ENCODE measurements around the gene ZSWIM3. TPM values are rescaled to one million over a fixed set of nuclear protein-coding genes. Genes with fewer than 3 reads are reported as not detected.

ZSWIM3 gene
- total RNA-seq, 2 experiments from 2014 or later = 0.36 to 0.44 TPM

DNA sequence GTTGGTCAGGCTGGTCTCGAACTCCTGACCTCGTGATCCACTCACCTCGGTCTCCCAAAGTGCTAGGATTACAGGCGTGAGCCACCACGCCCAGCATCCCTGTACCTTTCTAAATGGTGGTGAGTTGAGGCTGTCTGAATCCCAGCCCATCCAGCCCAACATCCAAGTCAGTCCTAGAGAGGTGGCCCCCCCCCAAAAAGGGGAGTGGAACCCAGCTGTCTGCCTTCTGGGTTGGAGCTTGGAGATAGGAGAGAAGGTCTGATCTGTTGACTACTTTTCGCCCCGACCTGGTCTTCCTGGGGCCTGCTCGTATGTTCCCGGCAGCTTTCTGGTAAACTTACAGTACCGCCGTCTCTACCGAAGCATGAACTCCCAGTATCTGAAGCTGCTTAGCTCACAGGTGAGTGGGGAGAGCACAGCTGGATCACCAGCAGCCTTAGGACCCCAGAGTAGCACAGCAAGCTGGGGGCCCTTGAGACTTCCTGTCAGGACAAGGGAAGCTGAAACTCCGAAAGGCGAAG lies 39.3 kb downstream of the ZSWIM3 start:
- Histone ChIP-seq H3K4me1 (ENCODE audit: insufficient read depth, low read length) (peaks cover 34% of the 10 kb centered on the region), H3K36me3 (ENCODE audit: insufficient read depth, low read length) (peaks cover 54% of the 10 kb centered on the region), H3K4me3 (ENCODE audit: low read length) (no peak overlapping the region), H3K9me3 (ENCODE audit: control insufficient read depth in 1 of 2, insufficient read depth in 1 of 2, low read length in 2 of 2) (no peaks in the 10 kb centered on the region), H3K27ac (ENCODE audit: low read depth in 1 of 2, low read length in 2 of 2) (no peak overlapping the region), H3K27me3 (ENCODE audit: control insufficient read depth in 1 of 2, insufficient read depth in 2 of 2, low read length in 2 of 2) (no peaks in the 10 kb centered on the region)
- no peaks in the 10 kb centered on the region for H3K9me3 Mint-ChIP-seq
- no peak overlapping the region for H3K4me3 Mint-ChIP-seq
- ATAC-seq (ENCODE audit: poor library complexity) (no peak), DNase-seq (no peak)
- intact Hi-C loops (cut with DNase I, micrococcal nuclease) = no loop called here
- H3K36me3 Mint-ChIP-seq (ENCODE audit: low read depth) = peaks cover 38% of the 10 kb centered on the region
- no peak overlapping the region for H3K27ac Mint-ChIP-seq
- H3K4me1 Mint-ChIP-seq (ENCODE audit: low read depth) = peaks cover 21% of the 10 kb centered on the region
- POLR2A ChIA-PET = no interaction called here
- CTCF ChIA-PET = no interaction called here
- H3K27me3 Mint-ChIP-seq = no peaks in the 10 kb centered on the region
- TF ChIP-seq CTCF (IDR thresholded peaks at IDR 0.05) = no peak

- H3K27me3 Mint-ChIP-seq = no peaks in the 10 kb centered on the region
- no peak for DNase-seq
- peaks cover 38% of the 10 kb centered on the region for H3K36me3 Mint-ChIP-seq (ENCODE audit: low read depth)
- Histone ChIP-seq H3K4me1 (ENCODE audit: insufficient read depth, low read length) (peaks cover 28% of the 10 kb centered on the region), H3K36me3 (ENCODE audit: insufficient read depth, low read length) (peaks cover 54% of the 10 kb centered on the region), H3K4me3 (ENCODE audit: low read length) (no peak overlapping the region), H3K27me3 (ENCODE audit: control insufficient read depth in 1 of 2, insufficient read depth in 2 of 2, low read length in 2 of 2) (no peaks in the 10 kb centered on the region), H3K9me3 (ENCODE audit: control insufficient read depth in 1 of 2, insufficient read depth in 1 of 2, low read length in 2 of 2) (no peaks in the 10 kb centered on the region), H3K27ac (ENCODE audit: low read depth in 1 of 2, low read length in 2 of 2) (no peak overlapping the region)
- H3K4me3 Mint-ChIP-seq = no peak overlapping the region
- no peak overlapping the region for H3K27ac Mint-ChIP-seq
- peaks cover 15% of the 10 kb centered on the region for H3K4me1 Mint-ChIP-seq (ENCODE audit: low read depth)
- H3K9me3 Mint-ChIP-seq = no peaks in the 10 kb centered on the region
- ChIA-PET POLR2A (no interaction called here), CTCF (no interaction called here)
- no peak for TF ChIP-seq CTCF (IDR thresholded peaks at IDR 0.05)
- ATAC-seq (ENCODE audit: poor library complexity) = no peak
- intact Hi-C loops (cut with DNase I, micrococcal nuclease) = no loop called here
Observed at GRCh38 chr20:45897289-45897688, 39.9 kb downstream of the ZSWIM3 start.

GRCh38 chr20:45897692-45898091 lies 40.3 kb downstream of the ZSWIM3 start:
- H3K27ac Mint-ChIP-seq = no peak overlapping the region
- CTCF ChIA-PET = no interaction called here

More at GRCh38 chr20:45897692-45898091, 40.3 kb downstream of the ZSWIM3 start:
- H3K9me3 Mint-ChIP-seq = no peaks in the 10 kb centered on the region
- no peak overlapping the region for H3K4me3 Mint-ChIP-seq
- no peak overlapping the region for H3K4me3 ChIP-seq (ENCODE audit: low read length)
- ATAC-seq (ENCODE audit: poor library complexity) (no peak), DNase-seq (no peak)
- peaks cover 54% of the 10 kb centered on the region for H3K36me3 ChIP-seq (ENCODE audit: insufficient read depth, low read length)
- no peaks in the 10 kb centered on the region for H3K9me3 ChIP-seq (ENCODE audit: control insufficient read depth in 1 of 2, insufficient read depth in 1 of 2, low read length in 2 of 2)
- peaks cover 38% of the 10 kb centered on the region for H3K36me3 Mint-ChIP-seq (ENCODE audit: low read depth)
- peaks cover 11% of the 10 kb centered on the region for H3K4me1 Mint-ChIP-seq (ENCODE audit: low read depth)
- H3K27me3 Mint-ChIP-seq = no peaks in the 10 kb centered on the region
- POLR2A ChIA-PET = no interaction called here
- no peak for TF ChIP-seq CTCF (IDR thresholded peaks at IDR 0.05)
- no peak overlapping the region for H3K27ac ChIP-seq (ENCODE audit: low read depth in 1 of 2, low read length in 2 of 2)
- H3K27me3 ChIP-seq (ENCODE audit: control insufficient read depth in 1 of 2, insufficient read depth in 2 of 2, low read length in 2 of 2) = no peaks in the 10 kb centered on the region
- intact Hi-C loops (cut with DNase I, micrococcal nuclease) = no loop called here
- peaks cover 24% of the 10 kb centered on the region for H3K4me1 ChIP-seq (ENCODE audit: insufficient read depth, low read length)
